Neural cell (in vitro differentiated cells): ENCODE results near the gene KMT2E. TPM values are rescaled to one million over a fixed set of nuclear protein-coding genes. Genes with fewer than 3 reads are reported as not detected.
"Not testable (repeated sequence)": the region's sequence is repeated elsewhere in the genome, so short reads cannot be mapped to it uniquely, and the experiment has no call there.

ENCODE experiments used
- H2AFZ ChIP-seq: fragments of 200-600, 300-800 bp; sonication (generic), shearing (Covaris generic); 2 replicates; pipeline ENCODE4 v1.6.0; 2014; ENCODE audit warnings: low read depth, mild to moderate bottlenecking, antibody characterized with exemption, low read length, moderate library complexity
- H3F3A ChIP-seq: fragments of 200-600 bp; shearing (Covaris generic); 2 replicates; pipeline ENCODE4 v1.6.1; 2016; ENCODE audit warnings: mild to moderate bottlenecking, moderate library complexity, mixed read lengths, antibody characterized with exemption, low read length; ENCODE audit not compliant: insufficient read depth, poor library complexity, severe bottlenecking
- H3K27ac ChIP-seq: fragments of 200-600, 300-800 bp; sonication (generic), shearing (Covaris generic); 2 replicates; pipeline ENCODE4 v1.5.1; 2014; ENCODE audit warnings: mild to moderate bottlenecking, low read length, moderate library complexity
- H3K27me3 ChIP-seq: fragments of 300-800, 200-600 bp; sonication (generic), shearing (Covaris generic); 2 replicates; pipeline ENCODE4 v1.6.0; 2014; ENCODE audit warnings: mild to moderate bottlenecking, low read depth, low read length, moderate library complexity; ENCODE audit not compliant: insufficient read depth
- H3K36me3 ChIP-seq: fragments of 300-800, 200-600 bp; sonication (generic), shearing (Covaris generic); 2 replicates; pipeline ENCODE4 v1.5.1; 2014; ENCODE audit warnings: mild to moderate bottlenecking, antibody characterized with exemption, low read length, moderate library complexity; ENCODE audit not compliant: insufficient read depth
- H3K4me2 ChIP-seq: fragments of 300-800, 200-600 bp; sonication (generic), shearing (Covaris generic); 2 replicates; pipeline ENCODE4 v1.6.0; 2014; ENCODE audit warnings: mild to moderate bottlenecking, low read length
- H3K4me3 ChIP-seq: fragments of 300-800, 200-600 bp; sonication (generic), shearing (Covaris generic); 2 replicates; pipeline ENCODE4 v1.5.1; 2014; ENCODE audit warnings: mild to moderate bottlenecking, low read length, moderate library complexity
- H3K79me2 ChIP-seq: fragments of 200-600 bp; shearing (Covaris generic); replicated peaks from 2 replicates; pipeline ENCODE4 v1.6.0; 2014; ENCODE audit warnings: mild to moderate bottlenecking, low read length, moderate library complexity; ENCODE audit not compliant: insufficient read depth
- H3K9ac ChIP-seq: fragments of 300-800, 200-600 bp; sonication (generic), shearing (Covaris generic); 2 replicates; pipeline ENCODE4 v1.6.1; 2016; ENCODE audit warnings: mild to moderate bottlenecking, low read length, mixed read lengths
- H3K9me2 ChIP-seq: fragments of 200-600 bp; shearing (Covaris generic); 2 replicates; pipeline ENCODE4 v1.6.1; 2016; ENCODE audit warnings: mild to moderate bottlenecking, low read length, mixed read lengths; ENCODE audit not compliant: insufficient read depth
- H3K9me3 ChIP-seq: fragments of 200-600, 300-800 bp; sonication (generic), shearing (Covaris generic); 2 replicates; pipeline ENCODE4 v1.6.1; 2016; ENCODE audit warnings: mild to moderate bottlenecking, mixed run types, low read length, moderate library complexity, mixed read lengths
- H4K20me1 ChIP-seq: fragments of 200-600 bp; shearing (Covaris generic); 2 replicates; pipeline ENCODE4 v1.6.1; 2016; ENCODE audit warnings: mild to moderate bottlenecking, mixed run types; ENCODE audit not compliant: insufficient read depth
- EP300 ChIP-seq: fragments of 450-650 bp; conservative IDR thresholded peaks from 2 replicates; pipeline ENCODE4 v1.6.1; 2014; ENCODE audit warnings: antibody characterized with exemption, mild to moderate bottlenecking, moderate library complexity; ENCODE audit not compliant: poor library complexity, severe bottlenecking
- EZH2 ChIP-seq: fragments of 200-600, 300-800 bp; shearing (Covaris generic), sonication (generic); IDR thresholded peaks from 2 replicates; pipeline ENCODE4 v1.6.1; 2014; ENCODE audit warnings: antibody characterized with exemption, low read length, borderline replicate concordance, mild to moderate bottlenecking; ENCODE audit not compliant: insufficient read depth, poor library complexity, severe bottlenecking
- MXI1 ChIP-seq: fragments of 450-650 bp; conservative IDR thresholded peaks from 2 replicates; pipeline ENCODE4 v1.6.1; 2014; ENCODE audit warnings: antibody characterized with exemption, mild to moderate bottlenecking; ENCODE audit not compliant: poor library complexity, severe bottlenecking
- POLR2AphosphoS5 ChIP-seq: IDR thresholded peaks from 2 replicates; pipeline ENCODE4 v1.6.1; 2012
- RAD21 ChIP-seq: fragments of 450-650 bp; conservative IDR thresholded peaks from 2 replicates; pipeline ENCODE4 v1.6.1; 2014; ENCODE audit warnings: antibody characterized with exemption, mild to moderate bottlenecking, moderate library complexity
- SMC3 ChIP-seq: fragments of 450-650 bp; conservative IDR thresholded peaks from 2 replicates; pipeline ENCODE4 v1.6.1; 2014; ENCODE audit warnings: antibody characterized with exemption, mild to moderate bottlenecking, moderate library complexity; ENCODE audit not compliant: poor library complexity
- TAF1 ChIP-seq: IDR thresholded peaks from 2 replicates; pipeline ENCODE4 v1.6.1; 2012; ENCODE audit warnings: low read depth
- polyA plus RNA-seq: library from polyadenylated mRNA; depleted of rRNA; stranded (reverse); fragments of >200 nt; gene quantifications from 2 replicates; pipeline ENCODE4 v1.2.3, GENCODE V29; 2014
- TF ChIP-seq, protein P1 (sequence below): IDR thresholded peaks from 2 replicates; pipeline ENCODE4 v1.6.1; 2012; ENCODE audit warnings: borderline replicate concordance
- TF ChIP-seq, protein P2 (sequence below): fragments of 450-650 bp; IDR thresholded peaks from 2 replicates; pipeline ENCODE4 v1.5.1; 2014; ENCODE audit warnings: antibody characterized with exemption, mild to moderate bottlenecking, moderate library complexity; ENCODE audit not compliant: poor library complexity, severe bottlenecking

Gene KMT2E
- polyA plus RNA-seq, 1 donor from 2014 or later = 78.4 TPM

DNA sequence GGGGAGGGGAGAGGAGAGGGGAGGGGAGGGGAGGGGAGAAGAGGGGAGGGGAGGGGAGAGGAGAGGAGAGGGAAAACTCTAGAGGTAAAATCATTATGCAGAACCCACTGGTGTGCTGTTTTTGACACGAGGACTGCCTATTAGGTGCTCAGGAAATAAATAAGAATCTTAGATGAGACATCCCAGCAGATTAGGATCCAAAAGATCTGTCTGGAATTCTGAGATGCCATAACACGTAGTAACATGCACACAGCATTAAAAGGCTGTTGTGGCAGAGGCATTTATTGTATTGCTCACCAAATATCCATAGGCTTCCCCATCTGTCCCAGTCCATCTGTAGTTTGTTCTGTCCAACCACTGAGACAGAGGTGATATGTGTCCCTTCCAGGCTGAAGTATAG, 40.8 kb upstream of the KMT2E start:
- no peaks in the 10 kb centered on the region for H3K9me2 ChIP-seq
- no peaks in the 10 kb centered on the region for H3K9me3 ChIP-seq
- H3K27me3 ChIP-seq = no peaks in the 10 kb centered on the region
- no peak overlapping the region for H3K27ac ChIP-seq
- no peaks in the 10 kb centered on the region for H4K20me1 ChIP-seq
- H3K36me3 ChIP-seq = no peaks in the 10 kb centered on the region
- H3F3A ChIP-seq = no peaks in the 10 kb centered on the region
- no peak for TF ChIP-seq RAD21
- no peak overlapping the region for H2AFZ ChIP-seq
- no peak overlapping the region for H3K9ac ChIP-seq
- no peaks in the 10 kb centered on the region for H3K79me2 ChIP-seq
- no peak overlapping the region for H3K4me3 ChIP-seq
- H3K4me2 ChIP-seq = no peak overlapping the region

DNA sequence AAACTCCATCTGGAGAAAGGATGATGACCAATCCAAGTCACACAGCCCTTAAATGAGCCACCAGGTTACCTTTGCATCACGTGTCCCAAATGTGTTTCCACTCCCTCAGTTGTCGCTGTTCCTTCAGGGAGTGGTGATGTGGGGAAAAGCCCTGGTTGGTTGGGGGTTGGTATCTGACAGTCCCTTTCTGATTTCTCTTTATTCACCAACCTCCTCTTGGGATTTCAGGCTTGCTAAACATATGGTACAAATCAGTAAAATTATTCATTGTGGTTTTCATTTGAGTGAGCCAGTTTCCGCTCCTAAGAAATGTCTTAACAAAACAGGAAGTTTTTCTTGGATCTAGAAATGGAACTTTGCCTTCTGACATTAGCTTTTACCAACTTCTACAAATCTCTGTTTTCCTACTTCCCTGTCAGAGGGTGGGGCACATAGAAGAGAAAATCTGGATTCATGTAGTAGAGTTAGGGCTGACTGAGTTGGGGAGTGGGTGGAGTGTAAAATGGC, 40.0 kb upstream of the KMT2E start:
- TF ChIP-seq POLR2AphosphoS5 = no peak
- TF ChIP-seq EZH2 = no peak
- TF ChIP-seq TAF1 = no peak
- no peak for TF ChIP-seq RAD21
- no peak for TF ChIP-seq MXI1
- no peak for TF ChIP-seq EP300
- TF ChIP-seq SMC3 = no peak
- TF ChIP-seq, protein P1, sequence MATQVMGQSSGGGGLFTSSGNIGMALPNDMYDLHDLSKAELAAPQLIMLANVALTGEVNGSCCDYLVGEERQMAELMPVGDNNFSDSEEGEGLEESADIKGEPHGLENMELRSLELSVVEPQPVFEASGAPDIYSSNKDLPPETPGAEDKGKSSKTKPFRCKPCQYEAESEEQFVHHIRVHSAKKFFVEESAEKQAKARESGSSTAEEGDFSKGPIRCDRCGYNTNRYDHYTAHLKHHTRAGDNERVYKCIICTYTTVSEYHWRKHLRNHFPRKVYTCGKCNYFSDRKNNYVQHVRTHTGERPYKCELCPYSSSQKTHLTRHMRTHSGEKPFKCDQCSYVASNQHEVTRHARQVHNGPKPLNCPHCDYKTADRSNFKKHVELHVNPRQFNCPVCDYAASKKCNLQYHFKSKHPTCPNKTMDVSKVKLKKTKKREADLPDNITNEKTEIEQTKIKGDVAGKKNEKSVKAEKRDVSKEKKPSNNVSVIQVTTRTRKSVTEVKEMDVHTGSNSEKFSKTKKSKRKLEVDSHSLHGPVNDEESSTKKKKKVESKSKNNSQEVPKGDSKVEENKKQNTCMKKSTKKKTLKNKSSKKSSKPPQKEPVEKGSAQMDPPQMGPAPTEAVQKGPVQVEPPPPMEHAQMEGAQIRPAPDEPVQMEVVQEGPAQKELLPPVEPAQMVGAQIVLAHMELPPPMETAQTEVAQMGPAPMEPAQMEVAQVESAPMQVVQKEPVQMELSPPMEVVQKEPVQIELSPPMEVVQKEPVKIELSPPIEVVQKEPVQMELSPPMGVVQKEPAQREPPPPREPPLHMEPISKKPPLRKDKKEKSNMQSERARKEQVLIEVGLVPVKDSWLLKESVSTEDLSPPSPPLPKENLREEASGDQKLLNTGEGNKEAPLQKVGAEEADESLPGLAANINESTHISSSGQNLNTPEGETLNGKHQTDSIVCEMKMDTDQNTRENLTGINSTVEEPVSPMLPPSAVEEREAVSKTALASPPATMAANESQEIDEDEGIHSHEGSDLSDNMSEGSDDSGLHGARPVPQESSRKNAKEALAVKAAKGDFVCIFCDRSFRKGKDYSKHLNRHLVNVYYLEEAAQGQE = no peak
- TF ChIP-seq, protein P2, sequence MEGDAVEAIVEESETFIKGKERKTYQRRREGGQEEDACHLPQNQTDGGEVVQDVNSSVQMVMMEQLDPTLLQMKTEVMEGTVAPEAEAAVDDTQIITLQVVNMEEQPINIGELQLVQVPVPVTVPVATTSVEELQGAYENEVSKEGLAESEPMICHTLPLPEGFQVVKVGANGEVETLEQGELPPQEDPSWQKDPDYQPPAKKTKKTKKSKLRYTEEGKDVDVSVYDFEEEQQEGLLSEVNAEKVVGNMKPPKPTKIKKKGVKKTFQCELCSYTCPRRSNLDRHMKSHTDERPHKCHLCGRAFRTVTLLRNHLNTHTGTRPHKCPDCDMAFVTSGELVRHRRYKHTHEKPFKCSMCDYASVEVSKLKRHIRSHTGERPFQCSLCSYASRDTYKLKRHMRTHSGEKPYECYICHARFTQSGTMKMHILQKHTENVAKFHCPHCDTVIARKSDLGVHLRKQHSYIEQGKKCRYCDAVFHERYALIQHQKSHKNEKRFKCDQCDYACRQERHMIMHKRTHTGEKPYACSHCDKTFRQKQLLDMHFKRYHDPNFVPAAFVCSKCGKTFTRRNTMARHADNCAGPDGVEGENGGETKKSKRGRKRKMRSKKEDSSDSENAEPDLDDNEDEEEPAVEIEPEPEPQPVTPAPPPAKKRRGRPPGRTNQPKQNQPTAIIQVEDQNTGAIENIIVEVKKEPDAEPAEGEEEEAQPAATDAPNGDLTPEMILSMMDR = no peak
- no peak overlapping the region for H3K27ac ChIP-seq
- H3K9me2 ChIP-seq = no peaks in the 10 kb centered on the region
- H3F3A ChIP-seq = no peaks in the 10 kb centered on the region
- H3K4me3 ChIP-seq = no peak overlapping the region
- H3K79me2 ChIP-seq = no peaks in the 10 kb centered on the region
- H4K20me1 ChIP-seq = no peaks in the 10 kb centered on the region
- no peak overlapping the region for H2AFZ ChIP-seq
- no peak overlapping the region for H3K9ac ChIP-seq
- no peak overlapping the region for H3K4me2 ChIP-seq
- H3K9me3 ChIP-seq = no peaks in the 10 kb centered on the region
- no peaks in the 10 kb centered on the region for H3K36me3 ChIP-seq
- H3K27me3 ChIP-seq = no peaks in the 10 kb centered on the region

DNA sequence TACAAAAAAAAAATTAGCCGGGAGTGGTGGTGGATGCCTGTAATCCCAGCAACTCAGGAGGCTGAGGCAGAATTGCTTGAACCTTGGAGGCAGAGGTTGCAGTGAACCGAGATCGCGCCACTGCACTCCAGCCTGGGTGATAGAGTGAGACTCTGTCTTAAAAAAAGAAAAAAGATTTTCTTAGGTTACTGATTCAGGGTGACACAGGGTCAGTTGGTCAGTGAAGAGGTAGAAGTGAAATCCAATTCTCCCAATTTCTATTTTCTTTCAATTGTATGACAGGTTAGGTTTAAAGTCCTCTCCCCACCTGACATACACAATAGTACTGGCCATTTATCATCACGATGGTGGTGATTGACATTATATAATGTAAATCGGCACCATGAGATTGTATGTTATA, 38.5 kb upstream of the KMT2E start:
- H4K20me1 ChIP-seq, H3K9me3 ChIP-seq, H3K27me3 ChIP-seq, H3K4me2 ChIP-seq, H3F3A ChIP-seq, H3K9ac ChIP-seq, H3K4me3 ChIP-seq, H3K79me2 ChIP-seq, H3K9me2 ChIP-seq, H3K36me3 ChIP-seq, H2AFZ ChIP-seq, H3K27ac ChIP-seq: not testable (repeated sequence)
